HG03460 (cell line): ENCODE results near the gene SDK1.

ENCODE experiments used
- ATAC-seq: cut with Tn5 transposase; IDR thresholded peaks from one replicate; pipeline ENCODE4 v1.9.1; 2021; ENCODE audit not compliant: unreplicated experiment

Gene SDK1

DNA sequence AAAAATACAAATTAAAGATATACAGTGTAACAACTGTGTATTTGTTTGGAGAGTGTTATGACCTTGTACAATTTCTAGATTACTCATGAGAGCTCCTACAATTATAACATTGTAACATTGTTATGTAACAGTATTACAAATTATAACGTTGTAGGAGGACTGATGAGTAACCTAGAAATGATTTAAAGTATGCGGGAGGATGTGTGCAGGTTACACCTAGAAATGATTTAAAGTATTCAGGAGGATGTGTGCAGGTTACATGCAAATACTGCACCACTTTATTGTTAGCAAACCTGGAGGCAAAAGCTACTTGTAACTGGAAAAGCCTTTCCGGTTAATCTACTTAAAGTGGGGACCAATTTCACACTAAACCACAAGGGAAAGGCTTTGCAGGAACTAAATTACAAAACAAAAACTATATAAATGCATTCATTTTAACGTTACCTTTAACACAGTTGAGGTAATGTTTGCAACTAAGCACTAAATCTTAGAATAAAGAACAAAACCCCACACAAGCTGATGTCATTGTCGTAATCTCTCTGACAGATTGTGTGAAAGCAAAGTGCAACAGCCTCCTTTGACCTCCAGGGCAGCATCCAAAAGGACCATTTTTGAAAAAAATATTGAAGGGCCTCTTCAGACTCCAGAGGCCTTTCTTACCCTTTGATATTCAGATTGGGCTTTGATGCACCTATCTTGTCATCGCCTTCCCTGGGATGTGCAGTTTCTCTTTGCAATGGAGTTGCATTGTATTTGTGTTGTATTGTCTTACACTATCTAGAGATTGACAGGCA lies 858.9 kb downstream of the SDK1 start:
- ATAC-seq, result no peak

- ATAC-seq, result no peak
Observed at GRCh38 chr7:4162884-4163564, 862.0 kb downstream of the SDK1 start.

DNA sequence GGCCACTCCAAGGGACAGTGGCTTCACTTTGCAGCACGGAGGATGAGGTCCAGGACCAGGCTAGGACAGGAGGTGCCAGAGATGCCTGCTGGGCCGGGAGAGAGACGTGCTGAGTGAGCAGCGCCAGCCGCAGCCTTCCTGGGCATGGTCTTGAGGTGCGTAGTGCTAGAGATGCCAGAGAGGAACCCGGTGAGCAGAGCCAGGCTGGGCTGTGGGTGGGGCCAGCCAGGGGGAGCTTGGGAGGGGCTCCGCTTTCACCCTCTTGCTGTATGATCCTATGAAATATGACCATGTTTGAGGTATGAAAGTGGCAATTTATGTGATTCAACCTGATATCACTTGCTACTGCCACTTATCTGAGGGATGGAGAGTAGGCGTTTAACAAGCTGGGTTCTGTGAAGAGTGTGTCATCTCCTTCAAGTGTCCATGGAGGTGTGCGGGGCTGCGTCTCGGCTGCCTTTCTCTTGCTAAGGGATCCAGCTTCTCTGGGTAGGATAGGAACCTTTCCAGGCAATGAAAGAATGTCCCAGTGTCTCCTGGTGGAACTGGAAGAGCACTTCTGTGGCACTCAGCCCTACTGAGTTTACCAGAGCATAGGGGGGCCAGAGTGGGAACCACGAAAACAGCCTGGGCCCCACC lies 862.6 kb downstream of the SDK1 start:
- no peak for ATAC-seq

- ATAC-seq, result no peak
Observed at GRCh38 chr7:4164556-4164955, 863.5 kb downstream of the SDK1 start.

DNA sequence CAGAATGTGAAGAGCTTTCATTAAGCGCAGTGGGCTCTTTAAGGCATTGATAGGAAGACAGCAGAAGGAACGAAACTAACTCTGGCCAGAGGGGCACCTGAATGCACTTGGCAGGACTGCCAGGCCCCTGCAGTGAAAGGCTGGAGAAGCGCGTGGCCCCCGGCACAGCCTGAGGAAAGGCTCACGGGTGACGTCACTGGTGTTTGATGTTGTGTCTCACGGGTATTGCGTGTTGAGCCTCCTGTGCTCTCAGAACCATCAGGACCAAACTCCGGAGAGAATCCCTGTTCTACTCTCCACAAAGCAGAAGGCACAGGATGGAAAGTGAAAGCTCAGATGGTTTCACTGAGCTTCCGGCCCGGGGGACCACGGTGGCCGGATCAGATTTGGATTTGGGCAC lies 865.3 kb downstream of the SDK1 start:
- ATAC-seq, result no peak

GRCh38 chr7:4166807-4167206 lies 865.8 kb downstream of the SDK1 start:
- ATAC-seq, result no peak

GRCh38 chr7:4167385-4167910 lies 866.4 kb downstream of the SDK1 start:
- ATAC-seq, result no peak

DNA sequence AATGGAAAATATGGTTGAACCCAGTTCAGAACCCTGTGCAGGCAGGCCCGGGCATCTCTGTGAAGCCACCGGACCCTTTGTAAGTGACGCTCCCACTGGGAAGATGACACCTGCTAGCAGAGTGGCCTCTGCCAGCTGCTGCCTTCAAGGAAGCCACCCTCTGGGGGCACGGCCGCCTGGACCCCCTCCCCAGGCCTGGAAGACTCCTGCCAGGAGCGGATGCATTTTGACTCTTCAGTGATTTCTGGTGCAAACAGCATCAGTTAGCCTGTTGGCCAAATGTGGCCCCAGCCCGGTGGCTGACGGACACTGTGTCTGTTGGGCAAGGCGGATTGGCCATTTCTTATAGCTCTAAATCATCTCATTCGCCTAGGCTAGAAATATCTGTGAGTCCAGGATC lies 867.0 kb downstream of the SDK1 start:
- ATAC-seq, result no peak

DNA sequence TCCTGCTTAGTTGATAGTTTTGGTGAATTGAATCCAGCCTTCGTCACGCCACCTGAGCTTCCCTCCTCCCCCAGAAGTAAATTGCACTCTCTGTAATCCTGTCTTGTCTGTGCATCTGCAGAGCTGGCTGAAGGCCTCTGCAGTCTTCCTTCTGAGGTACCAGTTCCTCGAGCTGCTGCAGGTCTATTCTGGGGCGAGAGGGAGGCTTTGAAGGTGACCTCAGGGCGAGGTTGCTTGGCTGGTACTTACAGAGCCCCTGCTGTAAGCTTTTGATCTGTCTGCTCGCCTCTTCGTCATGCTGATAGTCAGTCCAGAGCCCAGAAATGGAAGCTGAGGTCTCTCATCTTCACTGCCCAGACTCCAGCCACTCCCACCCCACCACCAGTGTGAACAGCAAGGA lies 867.5 kb downstream of the SDK1 start:
- no peak for ATAC-seq

DNA sequence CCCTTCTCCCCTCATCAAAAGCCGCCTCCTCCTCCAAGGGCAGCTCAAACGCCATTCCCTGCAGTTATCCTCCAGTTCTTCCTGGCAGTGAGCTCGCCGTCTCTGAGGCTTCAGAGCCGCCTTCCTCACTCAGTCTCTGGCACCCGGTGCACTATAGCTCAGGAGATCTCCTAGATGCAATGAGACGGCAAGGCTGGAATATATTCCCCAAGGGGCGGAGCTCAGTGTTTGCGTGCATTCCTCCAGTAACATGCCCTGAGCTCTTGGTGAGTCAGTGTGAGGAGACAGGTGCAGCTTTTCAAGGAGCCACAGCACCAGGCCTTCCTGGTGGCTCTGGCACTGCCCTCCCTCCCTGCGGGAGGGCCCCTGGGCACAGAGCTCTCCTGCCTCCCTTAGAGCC lies 868.4 kb downstream of the SDK1 start:
- ATAC-seq, result no peak

DNA sequence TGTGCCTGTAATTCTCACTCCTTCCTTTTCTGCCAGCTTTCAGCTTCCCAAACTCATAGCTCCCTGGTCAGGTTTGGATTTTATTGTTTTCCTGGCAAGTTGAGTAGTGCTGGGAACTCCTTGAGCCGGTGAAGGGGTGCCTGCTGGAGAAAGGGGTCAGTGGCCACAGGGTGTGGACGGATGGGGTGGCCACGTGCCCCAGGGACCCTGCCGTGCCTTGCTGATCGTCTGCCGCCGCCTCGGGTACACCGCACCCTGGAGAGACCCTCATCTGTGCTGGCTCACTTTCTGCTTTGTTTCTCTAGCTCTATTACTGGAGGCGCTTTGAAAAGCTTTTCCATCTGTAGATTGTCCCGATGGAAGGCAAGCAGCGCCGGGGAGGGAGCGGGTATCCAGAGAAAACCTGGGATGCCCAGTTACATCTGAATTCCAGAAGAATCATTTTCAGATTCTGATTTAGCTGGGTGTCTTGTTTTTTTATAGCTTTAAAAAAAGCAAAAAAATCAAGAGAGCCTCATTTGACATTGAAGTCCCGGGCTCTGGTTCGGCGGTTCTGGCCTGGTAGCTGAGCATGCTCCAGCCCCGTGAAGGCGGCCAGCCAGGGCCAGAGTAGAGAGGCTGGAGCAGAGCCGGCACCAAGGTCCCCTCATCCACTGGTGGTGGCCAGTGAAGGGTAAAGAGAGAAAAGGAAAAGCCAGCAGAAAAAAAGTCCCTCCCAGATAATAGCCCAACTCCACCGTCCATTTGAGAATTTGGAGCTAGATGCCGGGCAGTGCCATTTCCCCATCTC lies 870.1 kb downstream of the SDK1 start:
- ATAC-seq, result no peak

GRCh38 chr7:4172883-4173282 lies 871.8 kb downstream of the SDK1 start:
- no peak for ATAC-seq

GRCh38 chr7:4173615-4174014 lies 872.6 kb downstream of the SDK1 start:
- ATAC-seq, result no peak

DNA sequence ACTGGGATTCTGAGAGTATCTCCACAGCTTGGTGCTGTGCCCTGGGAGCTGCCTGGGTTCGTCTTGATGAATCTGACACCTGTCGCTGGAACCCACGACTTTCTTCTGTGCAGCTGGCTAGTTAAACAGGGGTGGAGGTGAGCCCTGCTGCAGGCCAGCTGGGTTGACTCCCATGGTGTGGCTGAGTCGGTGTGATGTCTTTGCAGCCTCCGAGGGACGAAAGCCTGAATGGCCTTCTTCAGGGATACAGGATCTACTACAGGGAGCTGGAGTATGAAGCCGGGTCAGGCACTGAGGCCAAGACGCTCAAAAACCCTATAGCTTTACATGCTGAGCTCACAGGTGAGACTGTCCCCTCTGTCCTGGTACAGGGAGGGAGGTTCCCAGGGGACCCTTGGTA lies 873.0 kb downstream of the SDK1 start:
- no peak for ATAC-seq

GRCh38 chr7:4174451-4174850 lies 873.4 kb downstream of the SDK1 start:
- no peak for ATAC-seq

DNA sequence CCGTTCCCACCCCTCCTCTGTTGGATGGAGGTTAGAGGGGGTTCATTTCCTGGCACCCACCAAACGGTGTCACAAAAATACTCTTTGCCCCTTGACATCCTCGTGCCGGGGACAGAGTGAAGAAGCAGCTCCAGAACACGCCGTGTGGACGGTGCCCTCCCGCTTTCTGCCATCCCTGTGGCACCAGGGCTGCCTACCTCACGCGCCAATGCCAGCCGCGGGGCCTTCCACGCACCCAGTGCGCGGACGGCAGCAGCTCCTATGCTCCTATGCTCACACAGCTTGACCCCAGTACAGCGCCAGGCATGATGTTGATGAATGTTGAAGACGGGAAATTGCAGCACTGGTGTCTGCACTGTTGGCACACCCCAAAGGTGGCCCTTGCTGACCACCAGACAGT lies 873.8 kb downstream of the SDK1 start:
- no peak for ATAC-seq

GRCh38 chr7:4175346-4175973 lies 874.4 kb downstream of the SDK1 start:
- ATAC-seq, result no peak

DNA sequence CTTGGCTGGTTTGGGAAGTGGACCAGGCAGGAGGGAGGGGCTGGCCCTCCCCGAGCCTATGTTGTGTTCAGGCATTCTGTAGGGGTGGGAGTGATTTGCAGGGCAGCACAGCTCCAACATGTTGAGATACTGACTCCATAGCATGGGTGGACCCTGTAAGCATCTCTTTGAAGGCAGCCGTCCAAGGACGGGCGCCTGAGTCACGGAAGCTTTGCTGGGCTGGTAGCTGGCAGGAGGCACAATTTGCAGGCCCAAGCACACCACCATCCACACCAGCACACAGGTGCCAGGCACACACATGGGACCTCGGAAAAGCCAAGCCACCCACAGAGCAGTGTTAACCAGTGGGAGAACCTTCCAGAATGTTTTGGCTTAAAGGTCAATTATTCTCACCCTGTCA lies 875.9 kb downstream of the SDK1 start:
- ATAC-seq, result no peak

- ATAC-seq, result no peak
Observed at GRCh38 chr7:4178416-4178815, 877.4 kb downstream of the SDK1 start.

DNA sequence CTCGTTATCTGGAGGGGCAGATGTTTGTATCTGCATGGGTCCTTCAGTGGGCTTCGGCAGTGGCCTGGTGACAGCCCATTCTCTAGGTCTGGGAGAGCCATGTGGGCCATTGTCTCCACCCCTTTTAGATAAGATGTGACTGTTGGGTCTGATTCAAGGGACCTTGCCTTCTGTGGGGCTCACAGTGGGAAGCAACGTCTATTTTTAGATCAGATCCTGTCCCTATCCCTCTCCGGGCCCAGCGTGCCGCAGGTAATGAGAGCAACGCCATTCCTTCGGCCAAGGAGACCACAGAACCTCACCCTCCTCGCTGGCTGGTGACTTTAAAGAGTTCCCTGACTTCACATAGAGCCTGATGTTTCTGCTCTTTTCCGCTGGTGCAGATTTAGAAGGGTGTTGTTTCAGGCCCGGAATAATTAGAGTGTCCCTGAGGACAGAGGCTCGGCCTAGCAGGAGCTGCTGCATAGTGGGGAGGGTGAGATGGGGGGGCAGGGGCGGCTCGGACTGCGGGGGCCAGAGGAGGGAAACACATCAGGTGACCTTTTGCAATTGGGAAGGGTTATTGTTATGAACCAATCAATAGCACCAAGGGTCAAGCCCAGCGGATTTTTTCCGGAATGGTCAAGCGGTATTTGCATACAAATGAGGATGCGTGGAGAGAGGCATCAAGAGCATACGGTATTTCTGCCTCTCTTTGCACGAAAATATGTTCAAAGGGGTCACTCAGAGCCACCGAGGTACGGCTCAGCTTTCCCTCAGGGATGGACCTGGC lies 878.0 kb downstream of the SDK1 start:
- no peak for ATAC-seq
